Mucosa of rectum (tissue), 2 donors: ENCODE measurements around the gene CENPU.
"Not testable (repeated sequence)": the region's sequence is repeated elsewhere in the genome, so short reads cannot be mapped to it uniquely, and the experiment has no call there.

Source experiments
- H3K27ac ChIP-seq, 2 donors: one replicate each; pipeline ENCODE4 v1.7.0; 2013; ENCODE audit warnings: inconsistent platforms in 2 of 2, low read depth in 2 of 2, low read length in 2 of 2
- H3K27me3 ChIP-seq, 2 donors: one replicate each; pipeline ENCODE4 v1.7.0; 2013; ENCODE audit warnings: low read length in 2 of 2; ENCODE audit not compliant: control insufficient read depth in 2 of 2, insufficient read depth in 2 of 2
- H3K36me3 ChIP-seq, 2 donors: one replicate each; pipeline ENCODE4 v1.7.0; 2013; ENCODE audit warnings: low read length in 2 of 2; ENCODE audit not compliant: control insufficient read depth in 2 of 2, insufficient read depth in 2 of 2
- H3K4me1 ChIP-seq, 2 donors: one replicate each; pipeline ENCODE4 v1.7.0; 2013; ENCODE audit warnings: low read length in 2 of 2, mild to moderate bottlenecking in 1 of 2; ENCODE audit not compliant: control insufficient read depth in 2 of 2, insufficient read depth in 2 of 2
- H3K4me3 ChIP-seq, 2 donors: one replicate each; pipeline ENCODE4 v1.7.0; 2013; ENCODE audit warnings: low read length in 2 of 2
- H3K9ac ChIP-seq, 2 donors: one replicate each; pipeline ENCODE4 v1.7.0; 2013; ENCODE audit warnings: low read length in 2 of 2, low read depth in 1 of 2, mild to moderate bottlenecking in 1 of 2
- H3K9me3 ChIP-seq, 2 donors: one replicate each; pipeline ENCODE4 v1.7.0; 2013; ENCODE audit warnings: low read length in 2 of 2; ENCODE audit not compliant: control insufficient read depth in 2 of 2
- donor health status: healthy.
- donor health status: Normal muscosa, but diverticular disease.

CENPU gene

GRCh38 chr4:184733654-184734524 is at the start of gene CENPU:
TSS of gene CENPU (minus strand) at chr4:184734096. CDS start at chr4:184734062, 34 bp downstream.
- Histone ChIP-seq H3K4me3 (peak within 1 kb of the TSS; percentile 88 to 93), H3K9ac (peak within 1 kb of the TSS; percentile 77), H3K36me3 (no peaks in the 10 kb centered on the region), H3K4me1 (peaks cover 4 to 5% of the 10 kb centered on the region in 2 donors), H3K9me3 (no peaks in the 10 kb centered on the region), H3K27ac (peak within 1 kb of the TSS; percentile 70 to 72), H3K27me3 (no peaks in the 10 kb centered on the region)

- Histone ChIP-seq H3K4me3 (no peak overlapping the region), H3K36me3 (peaks cover 3 to 6% of the 10 kb centered on the region in 2 donors), H3K9ac (peak overlapping the region in 1 of 2 donors; percentile 25), H3K9me3 (no peaks in the 10 kb centered on the region), H3K4me1 (peaks cover 0 to 3% of the 10 kb centered on the region in 2 donors), H3K27me3 (no peaks in the 10 kb centered on the region), H3K27ac (no peak overlapping the region)
Measured at GRCh38 chr4:184782731-184783373, 49.0 kb upstream of the CENPU start.

GRCh38 chr4:184779160-184779559 is 45.3 kb upstream of the CENPU start:
- H3K4me3 ChIP-seq, H3K9ac ChIP-seq, H3K27me3 ChIP-seq, H3K27ac ChIP-seq, H3K36me3 ChIP-seq, H3K9me3 ChIP-seq, H3K4me1 ChIP-seq: not testable (repeated sequence)

- H3K9ac ChIP-seq: no peak overlapping the region
- H3K9me3 ChIP-seq: no peaks in the 10 kb centered on the region
- peaks cover 0 to 3% of the 10 kb centered on the region in 2 donors for H3K4me1 ChIP-seq
- peaks cover 2 to 3% of the 10 kb centered on the region in 2 donors for H3K36me3 ChIP-seq
- H3K27me3 ChIP-seq: no peaks in the 10 kb centered on the region
- H3K27ac ChIP-seq: no peak overlapping the region
- H3K4me3 ChIP-seq: no peak overlapping the region
Measured at GRCh38 chr4:184778325-184778724, 44.4 kb upstream of the CENPU start.

- peaks cover 0 to 8% of the 10 kb centered on the region in 2 donors for H3K36me3 ChIP-seq
Measured at GRCh38 chr4:184776821-184777220, 42.9 kb upstream of the CENPU start.

GRCh38 chr4:184775854-184776555 is 42.1 kb upstream of the CENPU start:
- Histone ChIP-seq H3K4me1 (no peaks in the 10 kb centered on the region), H3K27me3 (no peaks in the 10 kb centered on the region), H3K9ac (no peak overlapping the region), H3K4me3 (no peak overlapping the region), H3K9me3 (no peaks in the 10 kb centered on the region), H3K36me3 (peaks cover 0 to 8% of the 10 kb centered on the region in 2 donors), H3K27ac (no peak overlapping the region)

More at GRCh38 chr4:184776821-184777220, 42.9 kb upstream of the CENPU start:
- Histone ChIP-seq H3K4me1 (no peaks in the 10 kb centered on the region), H3K9me3 (no peaks in the 10 kb centered on the region), H3K27ac (no peak overlapping the region), H3K4me3 (no peak overlapping the region), H3K9ac (no peak overlapping the region), H3K27me3 (no peaks in the 10 kb centered on the region)

GRCh38 chr4:184774152-184774551 is 40.3 kb upstream of the CENPU start:
- no peak overlapping the region for H3K4me3 ChIP-seq
- H3K27me3 ChIP-seq: no peaks in the 10 kb centered on the region
- H3K36me3 ChIP-seq: peaks cover 3 to 8% of the 10 kb centered on the region in 2 donors

GRCh38 chr4:184771416-184771815 is 37.5 kb upstream of the CENPU start:
- Histone ChIP-seq H3K36me3 (peaks cover 7 to 15% of the 10 kb centered on the region in 2 donors), H3K9me3 (no peaks in the 10 kb centered on the region), H3K27ac (no peak overlapping the region), H3K4me3 (no peak overlapping the region), H3K9ac (no peak overlapping the region), H3K4me1 (no peaks in the 10 kb centered on the region), H3K27me3 (no peaks in the 10 kb centered on the region)

More at GRCh38 chr4:184774152-184774551, 40.3 kb upstream of the CENPU start:
- Histone ChIP-seq H3K9me3 (no peaks in the 10 kb centered on the region), H3K9ac (no peak overlapping the region), H3K4me1 (no peaks in the 10 kb centered on the region), H3K27ac (no peak overlapping the region)

GRCh38 chr4:184769141-184769765 is 35.4 kb upstream of the CENPU start:
- no peak overlapping the region for H3K27ac ChIP-seq
- no peaks in the 10 kb centered on the region for H3K27me3 ChIP-seq
- no peak overlapping the region for H3K4me3 ChIP-seq
- no peak overlapping the region for H3K9ac ChIP-seq
- no peaks in the 10 kb centered on the region for H3K9me3 ChIP-seq
- H3K36me3 ChIP-seq: peaks cover 13 to 16% of the 10 kb centered on the region in 2 donors
- H3K4me1 ChIP-seq: no peaks in the 10 kb centered on the region
